Effector memory CD4-positive, alpha-beta T cell (primary cell): ENCODE results near the gene RANBP17.
"Not testable (repeated sequence)": the region's sequence is repeated elsewhere in the genome, so short reads cannot be mapped to it uniquely, and the experiment has no call there.

Experiments
- DNase-seq, 3 donors: peaks; one replicate each; pipeline ENCODE4 v3.0.0-alpha.2; 2020
- H3K27ac ChIP-seq: 2 replicates; pipeline ENCODE4 v1.7.0; 2013; ENCODE audit warnings: mild to moderate bottlenecking, low read length, moderate library complexity; ENCODE audit not compliant: insufficient read depth, poor library complexity, severe bottlenecking
- H3K27me3 ChIP-seq: replicated peaks from 2 replicates; pipeline ENCODE4 v1.7.0; 2013; ENCODE audit warnings: mild to moderate bottlenecking, low read length; ENCODE audit not compliant: insufficient read depth, control insufficient read depth, poor library complexity, severe bottlenecking
- H3K36me3 ChIP-seq: 2 replicates; pipeline ENCODE4 v1.7.0; 2013; ENCODE audit warnings: mild to moderate bottlenecking, low read length, moderate library complexity; ENCODE audit not compliant: control insufficient read depth, insufficient read depth
- H3K4me1 ChIP-seq: 2 replicates; pipeline ENCODE4 v1.7.0; 2013; ENCODE audit warnings: low read length, mild to moderate bottlenecking; ENCODE audit not compliant: control insufficient read depth, insufficient read depth, poor library complexity, severe bottlenecking
- H3K4me3 ChIP-seq: 2 replicates; pipeline ENCODE4 v1.7.0; 2013; ENCODE audit warnings: low read length, low read depth, mild to moderate bottlenecking; ENCODE audit not compliant: insufficient read depth, poor library complexity, severe bottlenecking
- H3K9me3 ChIP-seq: 2 replicates; pipeline ENCODE4 v1.7.0; 2013; ENCODE audit warnings: mild to moderate bottlenecking, low read length, moderate library complexity; ENCODE audit not compliant: control insufficient read depth

The RANBP17 gene

DNA sequence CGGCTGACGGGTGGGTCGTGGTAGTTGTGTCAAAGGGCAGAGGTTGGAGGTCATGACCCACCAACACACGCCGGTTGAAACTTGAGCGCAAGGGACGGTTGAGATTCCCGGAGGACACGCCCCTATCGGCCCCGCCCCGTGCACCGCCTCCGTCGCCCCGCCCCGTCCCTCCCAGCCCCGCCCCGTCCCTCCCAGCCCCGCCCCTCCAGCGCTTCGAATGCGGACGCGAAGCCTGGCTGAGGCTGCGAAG is 226 bp upstream of the RANBP17 start:
- Histone ChIP-seq H3K27me3 (no peaks in the 10 kb centered on the region), H3K4me3 (no peak overlapping the region), H3K9me3 (no peaks in the 10 kb centered on the region), H3K4me1 (no peaks in the 10 kb centered on the region), H3K36me3 (no peaks in the 10 kb centered on the region), H3K27ac (no peak overlapping the region)
- no peak for DNase-seq

DNA sequence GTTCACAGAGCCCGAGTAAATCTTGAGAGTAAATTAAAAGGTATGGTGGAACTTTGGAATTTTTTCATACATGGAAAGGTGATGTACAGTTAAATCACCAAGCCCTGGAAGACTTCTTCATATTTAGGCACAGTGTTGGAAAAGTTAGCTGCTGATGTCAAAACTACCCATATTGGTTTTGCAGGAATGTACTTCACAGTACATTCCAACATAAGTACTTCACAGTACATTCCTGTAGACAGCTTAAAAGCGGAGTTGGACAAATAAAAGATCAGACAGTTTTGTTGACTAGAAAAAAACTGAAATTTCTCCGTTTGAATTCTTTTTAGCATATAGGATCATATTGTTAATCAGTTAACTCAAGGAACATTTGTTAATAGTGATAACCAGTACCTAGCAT is 1.8 kb downstream of the RANBP17 start:
- no peak for DNase-seq
- Histone ChIP-seq H3K36me3 (no peaks in the 10 kb centered on the region), H3K27me3 (no peaks in the 10 kb centered on the region), H3K4me3 (no peak overlapping the region), H3K9me3 (no peaks in the 10 kb centered on the region), H3K4me1 (no peaks in the 10 kb centered on the region), H3K27ac (no peak overlapping the region)

DNA sequence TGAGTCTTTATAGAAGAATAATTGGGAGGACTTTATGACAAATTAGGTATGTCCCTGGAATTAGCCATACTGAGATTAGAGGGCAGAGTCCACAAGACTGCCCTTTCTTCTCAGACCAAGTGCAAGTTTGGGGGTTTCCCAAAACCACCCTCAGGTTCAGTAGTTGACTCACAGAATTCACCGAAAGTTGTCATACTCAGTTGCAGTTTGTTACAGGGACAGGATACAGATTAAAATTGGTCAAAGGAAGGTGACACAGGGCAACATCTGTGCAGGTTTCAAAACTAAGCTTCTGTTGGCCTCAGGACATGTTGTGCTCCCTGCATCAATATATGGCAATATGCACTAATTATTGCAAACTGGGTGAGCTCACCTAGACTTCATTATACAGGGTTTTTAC is 3.8 kb downstream of the RANBP17 start:
- Histone ChIP-seq H3K27ac (no peak overlapping the region), H3K27me3 (no peaks in the 10 kb centered on the region), H3K4me1 (no peaks in the 10 kb centered on the region), H3K9me3 (no peaks in the 10 kb centered on the region), H3K36me3 (no peaks in the 10 kb centered on the region), H3K4me3 (no peak overlapping the region)
- no peak for DNase-seq

DNA sequence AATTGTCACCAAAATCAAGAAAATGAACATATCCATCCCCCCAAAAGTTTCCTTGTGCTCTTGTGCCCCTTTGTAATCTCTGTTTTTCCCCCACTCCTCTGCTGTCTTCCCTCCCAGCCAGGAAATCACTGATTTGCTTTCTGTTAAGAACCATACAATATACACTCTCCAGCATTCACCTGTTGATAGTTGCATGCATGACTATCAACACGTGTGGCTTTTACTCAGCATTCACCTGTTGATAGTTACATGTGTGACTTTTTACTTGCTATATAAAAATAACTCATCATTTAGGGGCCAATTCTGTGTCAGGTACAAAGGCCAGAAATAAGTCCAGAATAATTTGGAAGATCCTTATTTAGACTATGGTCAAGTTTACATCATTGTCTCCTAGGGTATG is 6.0 kb downstream of the RANBP17 start:
- Histone ChIP-seq H3K36me3 (no peaks in the 10 kb centered on the region), H3K27ac (no peak overlapping the region), H3K4me1 (no peaks in the 10 kb centered on the region)

DNA sequence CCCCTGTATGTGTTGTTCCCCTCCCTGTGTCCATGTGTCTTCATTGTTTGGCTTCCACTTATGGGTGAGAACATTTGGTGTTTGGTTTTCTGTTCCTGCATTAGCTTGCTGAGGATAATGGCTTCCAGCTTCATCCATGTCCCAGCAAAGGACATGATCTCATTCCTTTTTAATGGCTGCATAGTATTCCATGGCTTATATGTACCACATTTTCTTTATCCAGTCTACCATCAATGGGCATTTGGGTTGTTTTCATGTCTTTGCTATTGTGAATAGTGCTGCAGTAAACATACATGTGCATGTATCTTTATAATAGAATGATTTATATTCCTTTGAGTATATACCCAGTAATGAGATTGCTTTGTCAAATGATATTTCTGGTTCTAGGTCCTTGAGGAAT is 8.6 kb downstream of the RANBP17 start:
- H3K9me3 ChIP-seq, DNase-seq, H3K36me3 ChIP-seq, H3K27me3 ChIP-seq, H3K4me3 ChIP-seq, H3K27ac ChIP-seq, H3K4me1 ChIP-seq: not testable (repeated sequence)

More for the DNA sequence above, 6.0 kb downstream of the RANBP17 start:
- DNase-seq, result no peak
- no peaks in the 10 kb centered on the region for H3K27me3 ChIP-seq
- H3K4me3 ChIP-seq, result no peak overlapping the region
- H3K9me3 ChIP-seq, result no peaks in the 10 kb centered on the region

DNA sequence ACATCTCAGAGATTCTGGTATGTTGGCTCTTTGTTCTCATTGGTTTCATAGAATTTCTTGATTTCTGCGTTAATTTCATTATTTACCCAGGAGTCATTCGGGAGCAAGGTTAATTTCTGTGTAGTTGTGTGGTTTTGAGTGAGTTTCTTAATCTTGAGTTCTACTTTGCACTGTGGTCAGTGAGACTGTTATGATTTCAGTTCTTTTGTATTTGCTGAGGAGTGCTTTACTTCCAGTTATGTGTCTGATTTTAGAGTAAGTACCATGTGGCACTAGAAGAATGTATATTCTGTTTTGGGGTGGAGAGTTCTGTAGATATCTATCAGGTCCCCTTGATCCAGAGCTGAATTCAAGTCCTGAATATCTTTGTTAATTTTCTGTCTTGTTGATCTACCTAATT is 12.2 kb downstream of the RANBP17 start:
- no peaks in the 10 kb centered on the region for H3K36me3 ChIP-seq
- H3K9me3 ChIP-seq, result no peaks in the 10 kb centered on the region
- H3K27me3 ChIP-seq, result no peaks in the 10 kb centered on the region
- H3K27ac ChIP-seq, result no peak overlapping the region
- H3K4me3 ChIP-seq, result no peak overlapping the region
- no peaks in the 10 kb centered on the region for H3K4me1 ChIP-seq
- DNase-seq, result no peak

DNA sequence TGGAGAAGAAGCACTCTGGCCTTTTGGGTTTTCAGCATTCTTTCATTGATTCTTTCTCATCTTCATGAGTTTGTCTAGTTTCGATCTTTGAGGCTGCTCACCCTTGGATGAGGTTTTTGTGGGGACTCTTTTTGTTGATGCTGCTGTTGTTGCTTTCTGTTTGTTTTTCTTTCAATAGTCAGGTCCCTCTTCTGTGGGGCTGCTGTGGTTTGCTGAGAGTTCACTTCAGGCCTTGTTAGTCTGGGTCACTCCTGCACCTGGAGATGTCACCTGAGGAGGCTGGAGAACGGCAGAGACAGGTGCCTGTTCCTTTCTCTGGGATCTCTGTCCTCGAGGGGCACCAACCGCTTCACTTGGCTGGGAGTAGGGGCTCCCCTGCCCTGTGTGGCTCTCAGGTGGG is 14.0 kb downstream of the RANBP17 start:
- DNase-seq, result no peak
- Histone ChIP-seq H3K4me1 (no peaks in the 10 kb centered on the region), H3K27me3 (no peaks in the 10 kb centered on the region), H3K36me3 (no peaks in the 10 kb centered on the region), H3K27ac (no peak overlapping the region), H3K9me3 (no peaks in the 10 kb centered on the region), H3K4me3 (no peak overlapping the region)

DNA sequence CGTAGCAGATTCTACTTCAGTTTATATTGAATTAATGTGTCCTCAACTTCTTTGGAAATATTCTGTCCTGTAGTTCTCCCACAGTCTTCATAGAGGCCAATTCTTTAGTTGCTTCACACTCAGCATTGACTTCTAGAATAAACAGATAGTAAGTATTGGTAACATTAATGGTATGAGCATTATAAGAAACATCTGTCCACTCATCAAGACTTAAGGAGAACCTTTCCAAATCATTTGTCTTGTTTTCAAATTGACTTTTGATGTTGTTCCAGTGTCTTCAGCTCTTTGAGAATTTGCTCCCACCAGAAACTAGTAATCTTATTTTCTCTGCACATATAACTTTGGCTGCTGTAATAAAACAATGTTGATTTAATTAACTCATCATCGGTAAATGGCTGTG is 18.3 kb downstream of the RANBP17 start:
- H3K27ac ChIP-seq, result no peak overlapping the region
- no peaks in the 10 kb centered on the region for H3K27me3 ChIP-seq
- H3K4me3 ChIP-seq, result no peak overlapping the region
- no peaks in the 10 kb centered on the region for H3K36me3 ChIP-seq
- H3K9me3 ChIP-seq, result no peaks in the 10 kb centered on the region
- no peak for DNase-seq
- no peaks in the 10 kb centered on the region for H3K4me1 ChIP-seq

DNA sequence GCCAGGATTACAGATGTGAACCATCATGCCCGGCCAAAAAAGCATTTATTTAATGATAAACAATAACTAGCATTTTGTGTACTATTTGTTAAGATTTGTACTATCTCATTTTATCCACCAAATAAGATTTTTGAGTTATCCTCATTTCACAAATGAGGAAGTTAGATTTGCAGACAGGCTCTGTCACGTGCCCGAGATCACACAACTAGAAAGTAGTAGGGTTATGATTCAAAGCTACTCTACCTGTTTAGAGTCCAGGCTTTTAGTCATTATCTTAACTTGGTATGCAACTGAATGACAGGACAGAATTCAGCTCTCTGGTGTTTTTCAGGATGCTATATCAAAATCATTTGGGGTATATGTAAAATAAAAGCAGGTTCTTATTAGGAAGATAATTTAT is 20.5 kb downstream of the RANBP17 start:
- Histone ChIP-seq H3K4me1 (no peaks in the 10 kb centered on the region), H3K27me3 (no peaks in the 10 kb centered on the region), H3K4me3 (no peak overlapping the region), H3K36me3 (no peaks in the 10 kb centered on the region), H3K9me3 (no peaks in the 10 kb centered on the region), H3K27ac (no peak overlapping the region)
- no peak for DNase-seq

DNA sequence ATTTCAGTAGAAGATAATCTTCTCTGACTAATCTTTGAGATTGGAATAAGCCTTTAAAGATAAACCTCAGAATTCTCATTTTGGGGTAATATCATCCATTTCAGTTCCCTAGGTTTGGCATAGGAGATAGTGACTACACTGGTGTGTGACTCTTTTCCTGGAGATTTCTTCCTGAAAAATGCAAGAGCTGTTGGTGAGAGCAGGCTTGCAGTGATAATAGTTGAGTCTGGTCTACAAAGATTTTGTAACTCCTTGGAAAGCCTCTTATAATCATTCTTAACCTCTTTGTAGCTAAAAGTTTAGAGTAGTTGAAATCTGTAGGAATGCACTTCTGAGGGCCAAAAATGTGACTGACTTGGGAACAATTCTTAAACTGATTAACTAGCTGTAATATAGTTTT is 23.4 kb downstream of the RANBP17 start:
- H3K27ac ChIP-seq, result no peak overlapping the region
- DNase-seq, result no peak
- no peaks in the 10 kb centered on the region for H3K36me3 ChIP-seq
- no peaks in the 10 kb centered on the region for H3K27me3 ChIP-seq
- no peak overlapping the region for H3K4me3 ChIP-seq
- no peaks in the 10 kb centered on the region for H3K4me1 ChIP-seq
- no peaks in the 10 kb centered on the region for H3K9me3 ChIP-seq

DNA sequence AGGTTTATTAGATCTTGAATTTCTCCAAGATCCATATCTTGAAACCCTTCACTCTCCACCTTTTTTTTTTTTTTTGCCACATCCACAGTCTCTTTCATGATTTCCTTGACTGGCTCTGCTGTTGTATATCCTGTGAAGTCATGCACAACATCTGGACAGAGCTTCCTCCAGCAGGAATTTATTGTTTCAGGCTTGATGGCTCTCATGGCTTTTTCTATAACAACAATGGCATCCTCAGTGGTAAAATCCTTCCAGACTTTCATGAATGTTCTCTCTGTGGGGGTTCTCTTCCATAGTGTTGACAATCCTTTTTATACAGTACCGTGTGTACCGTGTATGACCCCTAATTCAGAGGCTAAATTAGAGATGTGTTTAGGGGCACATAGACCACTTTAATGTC is 24.0 kb downstream of the RANBP17 start:
- DNase-seq, result no peak
- Histone ChIP-seq H3K27me3 (no peaks in the 10 kb centered on the region), H3K4me3 (no peak overlapping the region), H3K9me3 (no peaks in the 10 kb centered on the region), H3K36me3 (no peaks in the 10 kb centered on the region), H3K4me1 (no peaks in the 10 kb centered on the region), H3K27ac (no peak overlapping the region)
